WTC11 (cell line): Measurements from ENCODE around the gene PRMT9. TPM values are rescaled to one million over a fixed set of nuclear protein-coding genes. Genes with fewer than 3 reads are reported as not detected.
A peak's percentile ranks its signal among the peaks of the same experiment; 100 is the strongest.

Experiments used
- ATAC-seq: fragments of 200-7000 bp; cut with Tn5 transposase; 2 replicates; pipeline ENCODE4 v1.10.0; 2021; ENCODE audit warnings: mild to moderate bottlenecking, moderate library complexity
- CTCF ChIA-PET: fragments of 300-600 bp; sonication (Branson Sonifier 250); formaldehyde crosslinking; loops from one replicate; lab custom pipeline; 2021; ENCODE audit warnings: antibody characterized with exemption; lab: Charles Lee
- POLR2A ChIA-PET: fragments of 350-600 bp; sonication (Branson Sonifier 250); formaldehyde crosslinking; loops from one replicate; lab custom pipeline; 2021; ENCODE audit warnings: antibody characterized with exemption; lab: Charles Lee
- DNase-seq: peaks from one replicate; pipeline ENCODE4 v3.0.0; 2021; ENCODE audit warnings: low spot score
- H3K27ac Mint-ChIP-seq: 2 replicates; pipeline ENCODE4 v1.8.0; 2021; ENCODE audit warnings: mixed read lengths
- H3K27me3 Mint-ChIP-seq: 2 replicates; pipeline ENCODE4 v1.8.0; 2021; ENCODE audit warnings: low read depth, mild to moderate bottlenecking, moderate library complexity, mixed read lengths
- H3K36me3 Mint-ChIP-seq: 2 replicates; pipeline ENCODE4 v1.8.0; 2021; ENCODE audit warnings: mixed read lengths
- H3K4me1 Mint-ChIP-seq: 2 replicates; pipeline ENCODE4 v1.8.0; 2022; ENCODE audit warnings: mixed read lengths
- H3K4me3 Mint-ChIP-seq: 2 replicates; pipeline ENCODE4 v1.8.0; 2021; ENCODE audit warnings: mild to moderate bottlenecking, moderate library complexity, mixed read lengths
- H3K9me3 Mint-ChIP-seq: 2 replicates; pipeline ENCODE4 v1.8.0; 2021; ENCODE audit warnings: mixed read lengths
- ARID4B ChIP-seq: sonication (generic); formaldehyde crosslinking; IDR thresholded peaks from 2 replicates; pipeline ENCODE4 v1.8.0; 2023; ENCODE audit warnings: missing genetic modification reagents, mild to moderate bottlenecking, borderline replicate concordance
- ATF1 ChIP-seq: sonication (generic); formaldehyde crosslinking; IDR thresholded peaks from 2 replicates; pipeline ENCODE4 v1.8.1; 2023; ENCODE audit warnings: mild to moderate bottlenecking, moderate library complexity, missing genetic modification reagents
- CTCF ChIP-seq: fragments of 200-600 bp; IDR thresholded peaks from 2 replicates; pipeline ENCODE4 v1.8.0; 2022; ENCODE audit warnings: antibody characterized with exemption
- ELF4 ChIP-seq: sonication (generic); formaldehyde crosslinking; IDR thresholded peaks from 2 replicates; pipeline ENCODE4 v1.8.1; 2022; ENCODE audit warnings: low read depth, mild to moderate bottlenecking, moderate library complexity, missing genetic modification reagents
- ESRRA ChIP-seq: sonication (generic); formaldehyde crosslinking; IDR thresholded peaks from 2 replicates; pipeline ENCODE4 v1.8.1; 2022; ENCODE audit warnings: mild to moderate bottlenecking, missing genetic modification reagents, borderline replicate concordance
- FOXP1 ChIP-seq: sonication (generic); formaldehyde crosslinking; IDR thresholded peaks from 2 replicates; pipeline ENCODE4 v1.8.0; 2022; ENCODE audit warnings: missing genetic modification reagents, mild to moderate bottlenecking, moderate library complexity, borderline replicate concordance
- FOXP4 ChIP-seq: sonication (generic); formaldehyde crosslinking; IDR thresholded peaks from 2 replicates; pipeline ENCODE4 v1.8.0; 2022; ENCODE audit warnings: mild to moderate bottlenecking, missing genetic modification reagents
- GTF2I ChIP-seq: fragments of 250-450 bp; sonication (Bioruptor Pico); conservative IDR thresholded peaks from 2 replicates; pipeline ENCODE4 v1.4.0; 2021; ENCODE audit warnings: mild to moderate bottlenecking
- IRF2 ChIP-seq: sonication (generic); formaldehyde crosslinking; IDR thresholded peaks from 2 replicates; pipeline ENCODE4 v1.8.0; 2022; ENCODE audit warnings: low read depth, missing genetic modification reagents, borderline replicate concordance
- MYBL2 ChIP-seq: sonication (generic); formaldehyde crosslinking; IDR thresholded peaks from 2 replicates; pipeline ENCODE4 v1.8.1; 2023; ENCODE audit warnings: mild to moderate bottlenecking, moderate library complexity, missing genetic modification reagents
- NFE2L1 ChIP-seq: sonication (generic); formaldehyde crosslinking; IDR thresholded peaks from 2 replicates; pipeline ENCODE4 v1.8.1; 2023; ENCODE audit warnings: missing genetic modification reagents
- NR1H2 ChIP-seq: sonication (generic); formaldehyde crosslinking; IDR thresholded peaks from 2 replicates; pipeline ENCODE4 v1.9.0; 2021; ENCODE audit warnings: mild to moderate bottlenecking, moderate library complexity, missing genetic modification reagents
- NR3C1 ChIP-seq: sonication (generic); formaldehyde crosslinking; conservative IDR thresholded peaks from 2 replicates; pipeline ENCODE4 v1.8.1; 2023; ENCODE audit warnings: low read depth, mild to moderate bottlenecking, missing genetic modification reagents
- PRRX2 ChIP-seq: fragments of 250-450 bp; sonication (Bioruptor Pico); IDR thresholded peaks from 2 replicates; pipeline ENCODE4 v1.8.0; 2021; ENCODE audit warnings: mild to moderate bottlenecking
- RORB ChIP-seq: fragments of 250-450 bp; sonication (Bioruptor Pico); IDR thresholded peaks from 2 replicates; pipeline ENCODE4 v1.9.0; 2021; ENCODE audit warnings: mild to moderate bottlenecking
- SP1 ChIP-seq: sonication (generic); formaldehyde crosslinking; conservative IDR thresholded peaks from 2 replicates; pipeline ENCODE4 v1.8.1; 2022; ENCODE audit warnings: missing genetic modification reagents
- TEAD4 ChIP-seq: sonication (generic); formaldehyde crosslinking; IDR thresholded peaks from 2 replicates; pipeline ENCODE4 v1.8.0; 2022; ENCODE audit warnings: mild to moderate bottlenecking, missing genetic modification reagents
- ZMAT4 ChIP-seq: fragments of 250-450 bp; sonication (Bioruptor Pico); IDR thresholded peaks from 2 replicates; pipeline ENCODE4 v1.9.0; 2021; ENCODE audit warnings: mild to moderate bottlenecking
- ZNF416 ChIP-seq: fragments of 250-450 bp; sonication (Bioruptor Pico); IDR thresholded peaks from 2 replicates; pipeline ENCODE4 v1.9.0; 2021; ENCODE audit warnings: mild to moderate bottlenecking, inconsistent platforms
- ZNF671 ChIP-seq: fragments of 250-450 bp; sonication (Bioruptor Pico); IDR thresholded peaks from 2 replicates; pipeline ENCODE4 v1.8.0; 2021; ENCODE audit warnings: mild to moderate bottlenecking
- total RNA-seq: library from RNA; stranded (reverse); gene quantifications from 3 replicates; pipeline ENCODE4 v1.2.3, GENCODE V29; 2021

Gene PRMT9
- total RNA-seq, 1 experiment from 2014 or later = 11.4 TPM

GRCh38 chr4:147617841-147618691, 65.9 kb downstream of the PRMT9 start:
- no peak for ATAC-seq
- no peak for DNase-seq
- H3K27ac Mint-ChIP-seq = peak overlapping the region; percentile 98
- peaks cover 24% of the 10 kb centered on the region for H3K4me1 Mint-ChIP-seq
- no peaks in the 10 kb centered on the region; the same call in 1 of the 2 replicates for H3K27me3 Mint-ChIP-seq
- ChIA-PET CTCF (interaction anchor here (1.0 to 3.2 kb wide), 13 partner anchors 11 to 608 kb away, joined by 3 to 40 read pairs (median 6); partner anchors contain the start of genes ARHGAP10 and PRMT9), POLR2A (interaction anchor here (0.6 to 1.5 kb wide), 10 partner anchors 8 to 249 kb away, joined by 3 to 17 read pairs (median 4); partner anchors contain the start of genes EDNRA and PRMT9)
- H3K4me3 Mint-ChIP-seq = peak overlapping the region; percentile 97
- TF ChIP-seq ATF1 (CRISPR knock-in tag) = no peak
- no peak for TF ChIP-seq ESRRA
- no peak for TF ChIP-seq ELF4 (CRISPR knock-in tag)
- TF ChIP-seq TEAD4 (CRISPR knock-in tag) = no peak
- TF ChIP-seq FOXP4 (CRISPR knock-in tag) = no peak
- no peak for TF ChIP-seq ZMAT4 (CRISPR knock-in tag)
- no peak for TF ChIP-seq NFE2L1 (CRISPR knock-in tag)
- TF ChIP-seq RORB (CRISPR knock-in tag) = no peak
- no peak for TF ChIP-seq CTCF
- TF ChIP-seq NR1H2 = no peak
- TF ChIP-seq MYBL2 (CRISPR knock-in tag) = no peak
- no peak for TF ChIP-seq GTF2I (CRISPR knock-in tag)
- TF ChIP-seq ARID4B (CRISPR knock-in tag) = no peak
- no peak for TF ChIP-seq SP1 (CRISPR knock-in tag)
- no peak for TF ChIP-seq NR3C1 (CRISPR knock-in tag)
- no peak for TF ChIP-seq ZNF416 (CRISPR knock-in tag)
- no peak for TF ChIP-seq PRRX2 (CRISPR knock-in tag)
- TF ChIP-seq FOXP1 (CRISPR knock-in tag) = no peak
- TF ChIP-seq ZNF671 = no peak
- TF ChIP-seq IRF2 (CRISPR knock-in tag) = no peak
- H3K9me3 Mint-ChIP-seq = no peaks in the 10 kb centered on the region
- peaks cover 12% of the 10 kb centered on the region for H3K36me3 Mint-ChIP-seq
